ENCODE measurements around the gene DOCK9. TPM values are rescaled to one million over a fixed set of nuclear protein-coding genes. Genes with fewer than 3 reads are reported as not detected.

The DOCK9 gene
- total RNA-seq, 1 donor from 2014 or later, result 204 TPM

DNA sequence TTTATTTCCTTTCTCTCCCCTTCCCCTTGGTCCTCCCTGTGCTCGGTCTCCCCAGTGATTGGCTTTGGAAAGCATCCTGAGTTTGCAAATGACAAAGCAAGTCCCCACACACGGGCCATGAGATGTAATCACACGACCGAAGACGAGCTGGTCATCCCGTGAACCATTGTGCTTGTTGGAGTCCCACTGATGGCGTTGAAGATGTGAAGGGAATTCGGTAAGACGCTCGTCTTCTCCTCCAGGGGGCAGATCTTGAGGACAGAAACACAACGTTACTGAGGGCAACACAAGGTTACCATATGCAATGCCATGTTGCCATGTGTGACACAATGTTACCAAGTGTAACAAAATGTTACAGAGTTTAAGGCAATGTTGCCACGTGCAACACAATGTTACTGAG, 183.4 kb downstream of the DOCK9 start:
- intact Hi-C loops (cut with DNase I), result no loop called here
- DNase-seq (ENCODE audit: low spot score) (no peak), ATAC-seq (no peak)

DNA sequence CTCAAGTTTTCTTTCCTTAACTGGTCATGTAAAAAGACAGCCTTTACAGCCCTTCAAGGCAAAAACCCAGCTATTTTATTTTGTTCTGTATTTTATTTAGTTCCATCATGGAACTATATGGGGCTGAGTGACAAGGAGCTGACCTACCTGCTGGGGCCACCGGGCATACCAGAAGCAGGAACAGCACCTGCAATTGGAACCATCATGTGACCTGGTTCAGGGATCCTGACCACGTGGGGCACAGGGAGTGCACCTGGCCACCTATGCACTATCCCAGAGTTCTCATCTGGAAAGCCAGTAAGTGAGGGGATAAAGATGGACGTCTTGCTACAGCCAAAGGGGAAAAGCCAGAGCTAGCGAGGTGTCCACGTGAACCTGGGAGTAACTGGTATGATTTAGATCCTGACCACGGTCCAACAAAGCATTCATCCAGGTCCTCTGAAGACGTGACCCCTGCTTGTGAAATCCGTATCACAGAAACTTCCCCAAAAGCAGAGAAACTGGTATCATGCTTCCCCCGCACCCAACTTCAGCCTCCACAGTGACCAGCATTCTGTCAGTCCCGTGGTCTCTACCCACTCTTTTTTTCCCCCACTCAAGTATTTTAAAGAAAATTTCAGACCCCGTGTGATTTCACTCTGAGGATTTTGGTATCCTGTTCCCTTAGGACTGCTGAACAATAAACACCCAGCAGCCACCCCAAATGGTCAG, 184.9 kb downstream of the DOCK9 start:
- intact Hi-C loops (cut with DNase I), result no loop called here
- DNase-seq (ENCODE audit: low spot score) (no peak), ATAC-seq (no peak)

DNA sequence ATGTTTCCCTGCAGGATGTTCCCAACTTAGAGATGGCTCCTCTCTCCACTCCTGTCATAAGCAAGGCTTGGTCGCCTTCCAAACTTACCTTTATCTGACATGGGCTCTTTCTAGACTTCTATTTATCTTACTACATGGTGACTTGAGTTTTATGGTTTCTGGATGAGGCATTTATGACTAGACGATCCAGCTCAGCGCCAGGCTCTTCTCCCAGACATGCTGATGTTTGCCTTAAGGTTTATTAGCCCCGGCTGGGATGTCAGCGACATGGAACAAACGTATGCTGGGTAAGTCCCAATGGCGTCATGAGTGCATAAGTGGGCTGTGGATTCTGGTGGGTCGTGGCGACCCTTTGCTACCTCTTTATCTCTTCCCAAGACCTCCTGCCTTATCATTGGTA, 185.5 kb downstream of the DOCK9 start:
- intact Hi-C loops (cut with DNase I), result no loop called here
- DNase-seq (ENCODE audit: low spot score) (no peak), ATAC-seq (no peak)

DNA sequence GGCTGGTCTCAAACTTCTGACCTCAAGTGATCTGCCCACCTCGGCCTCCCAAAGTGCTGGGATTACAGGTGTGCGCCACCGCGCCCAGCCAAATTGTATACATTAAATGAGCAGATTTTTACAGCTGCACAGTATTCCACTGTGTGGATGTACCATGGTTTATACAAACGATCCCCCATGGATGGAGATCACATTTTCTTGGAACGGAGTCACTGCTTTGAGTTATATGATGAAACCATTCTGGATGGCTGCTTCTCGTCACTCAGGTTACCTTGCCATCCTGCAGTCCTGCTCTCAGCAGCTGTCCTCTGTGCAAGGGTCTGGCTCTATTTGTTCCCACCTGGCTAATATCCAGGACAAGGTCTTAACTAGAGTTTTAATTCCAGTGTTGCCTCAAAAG, 186.3 kb downstream of the DOCK9 start:
- ATAC-seq (no peak), DNase-seq (ENCODE audit: low spot score) (no peak)
- intact Hi-C loops (cut with DNase I), result no loop called here

DNA sequence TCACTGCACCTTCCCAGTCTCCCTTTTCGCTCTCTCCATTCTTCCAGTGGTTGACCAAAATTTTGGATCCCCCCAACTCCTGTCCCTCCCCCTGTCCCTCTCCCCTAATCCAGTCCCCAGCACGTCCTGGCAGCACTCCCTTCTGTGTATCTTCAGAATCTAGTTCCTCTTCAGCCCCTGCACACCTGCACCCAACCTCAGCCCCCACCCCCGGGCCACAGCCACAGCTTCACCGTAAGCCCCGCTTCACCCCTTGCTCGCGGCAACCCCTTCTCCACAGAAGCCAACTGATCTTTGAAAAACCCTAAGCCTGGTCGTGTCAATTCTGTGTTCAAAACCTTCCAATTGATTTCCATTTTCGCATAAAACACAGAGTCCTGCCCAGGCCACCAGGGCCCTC, 189.9 kb downstream of the DOCK9 start:
- intact Hi-C loops (cut with DNase I), result no loop called here
- ATAC-seq (no peak), DNase-seq (ENCODE audit: low spot score) (no peak)

DNA sequence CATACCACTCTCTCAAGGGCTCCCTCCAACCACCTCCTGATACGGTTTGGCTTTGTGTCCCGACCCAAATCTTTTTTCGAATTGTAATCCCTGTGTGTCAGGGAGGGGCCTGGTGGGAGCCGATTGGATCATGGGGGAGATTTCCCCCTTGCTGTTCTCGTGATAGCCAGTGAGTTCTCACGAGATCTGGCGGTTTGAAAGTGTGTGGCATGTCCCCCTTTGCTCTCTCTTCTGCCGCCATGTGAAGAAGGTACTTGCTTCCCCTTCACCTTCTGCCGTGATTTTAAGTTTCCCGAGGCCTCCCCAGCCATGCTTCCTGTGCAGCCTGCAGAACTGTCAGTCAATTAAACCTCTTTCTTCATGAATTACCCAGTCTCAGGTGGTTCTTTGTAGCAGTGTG, 190.7 kb downstream of the DOCK9 start:
- intact Hi-C loops (cut with DNase I), result no loop called here
- no peak for ATAC-seq
- DNase-seq (ENCODE audit: low spot score), result no peak

DNA sequence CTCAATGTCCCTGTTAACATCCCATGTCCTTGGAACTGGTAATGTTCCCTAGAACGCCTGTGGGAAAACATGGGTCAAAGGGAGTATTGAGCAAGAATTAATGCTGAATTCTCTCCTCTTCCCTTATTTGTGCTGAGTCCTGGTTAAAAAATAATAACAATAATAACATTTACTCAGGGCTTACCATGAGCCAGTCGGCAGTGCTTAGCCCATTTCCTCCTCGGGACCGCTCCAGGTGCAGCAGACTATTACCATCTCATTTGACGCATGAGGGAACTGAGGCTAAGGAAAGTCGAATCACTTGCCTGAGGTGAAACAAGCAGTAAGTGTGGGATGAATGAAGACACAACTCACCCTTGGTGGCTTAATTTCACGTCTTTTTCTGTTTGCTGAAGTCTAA, 191.8 kb downstream of the DOCK9 start:
- peak; percentile 31 for ATAC-seq
- DNase-seq (ENCODE audit: low spot score), result no peak
- intact Hi-C loops (cut with DNase I), result no loop called here

DNA sequence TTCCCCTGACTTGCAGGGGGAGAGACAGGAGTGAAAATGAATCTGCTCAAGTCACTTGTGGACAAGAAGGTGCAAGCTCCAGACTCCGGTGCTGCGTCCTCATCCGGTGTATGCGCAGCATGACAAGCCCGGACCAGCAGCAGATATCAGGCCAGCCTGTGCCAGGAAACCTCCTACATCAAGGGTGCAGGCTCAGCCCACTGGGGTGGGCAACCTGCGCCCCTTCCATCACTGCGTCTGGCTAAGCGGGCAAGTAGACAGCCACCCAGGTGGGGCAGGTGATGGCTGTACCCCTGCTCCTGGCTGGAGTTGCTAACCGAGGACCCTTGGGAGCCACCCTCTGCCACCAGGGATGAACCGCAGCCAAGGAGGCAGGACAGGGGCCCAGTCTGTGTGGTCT, 192.5 kb downstream of the DOCK9 start:
- DNase-seq (ENCODE audit: low spot score), result no peak
- ATAC-seq, result no peak
- intact Hi-C loops (cut with DNase I), result no loop called here

DNA sequence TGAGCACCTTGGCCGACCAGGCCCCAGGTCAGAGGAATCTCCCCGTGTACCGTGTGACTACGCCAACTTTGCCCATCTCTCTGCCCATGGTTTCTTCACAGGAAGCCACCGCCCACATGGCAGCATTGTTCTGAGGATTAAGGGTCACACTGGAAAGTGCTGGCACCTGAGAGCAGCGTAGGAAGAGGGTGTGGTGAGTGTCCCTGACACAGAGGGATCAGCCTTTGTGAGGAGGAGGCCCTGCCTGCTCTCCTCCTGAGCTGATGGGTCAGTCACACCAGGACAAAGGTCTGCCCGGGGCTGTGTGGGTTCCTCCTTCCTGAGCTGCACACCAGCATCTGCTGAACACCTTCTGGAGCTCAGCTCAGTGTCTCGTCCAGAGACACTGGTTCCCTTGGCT, 193.2 kb downstream of the DOCK9 start:
- ATAC-seq (no peak), DNase-seq (ENCODE audit: low spot score) (no peak)
- intact Hi-C loops (cut with DNase I), result no loop called here

DNA sequence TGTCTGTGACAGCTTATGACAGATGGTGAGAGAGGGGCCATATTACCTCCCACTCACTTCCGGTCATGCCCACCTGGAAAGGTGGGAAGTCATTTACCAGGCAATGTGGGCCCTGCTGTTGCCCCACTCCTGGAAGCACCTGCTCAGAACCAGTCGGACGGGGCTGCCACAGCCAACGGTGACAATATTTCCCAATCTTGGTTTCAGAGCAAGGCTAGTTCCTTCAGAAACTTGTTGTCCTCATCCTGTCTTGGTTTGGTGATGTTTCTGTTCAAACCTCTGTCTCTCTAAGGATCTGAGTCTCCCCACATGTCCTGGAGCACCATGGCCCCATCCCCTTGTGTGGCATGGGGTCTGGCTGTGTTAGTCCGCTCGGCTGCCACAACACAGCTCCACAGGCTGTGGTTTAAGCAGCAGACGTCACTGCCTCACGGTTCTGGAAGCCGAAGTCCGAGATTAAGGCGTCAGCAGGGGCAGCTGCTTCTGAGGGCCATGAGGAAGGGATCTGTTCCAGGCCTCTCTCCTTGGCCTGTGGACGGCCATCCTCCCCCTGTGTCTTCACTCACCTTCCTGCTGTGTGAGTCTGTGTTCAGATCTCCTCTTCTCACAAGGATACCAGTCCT, 193.9 kb downstream of the DOCK9 start:
- ATAC-seq, result no peak
- DNase-seq (ENCODE audit: low spot score), result no peak
- intact Hi-C loops (cut with DNase I), result no loop called here

DNA sequence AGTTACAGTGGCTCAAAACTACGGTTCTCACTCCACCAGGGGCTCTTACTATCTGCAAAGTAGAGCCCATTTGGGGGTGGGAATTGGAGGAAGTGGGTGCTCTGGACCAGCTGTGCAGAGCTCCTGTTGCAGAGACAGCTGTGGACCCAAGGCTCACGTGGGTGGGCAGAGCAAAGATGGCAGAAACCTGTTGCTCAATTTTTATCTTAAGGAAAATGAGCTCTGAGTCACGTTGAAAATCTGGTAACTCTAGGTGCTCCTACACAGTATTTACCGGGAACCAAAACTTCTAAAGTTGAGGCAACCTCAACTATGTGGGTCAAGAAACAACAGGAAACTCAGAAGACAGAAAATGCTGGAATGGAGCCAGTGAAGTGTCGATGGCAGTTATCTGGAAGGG, 195.2 kb downstream of the DOCK9 start:
- ATAC-seq (no peak), DNase-seq (ENCODE audit: low spot score) (no peak)
- intact Hi-C loops (cut with DNase I), result no loop called here

DNA sequence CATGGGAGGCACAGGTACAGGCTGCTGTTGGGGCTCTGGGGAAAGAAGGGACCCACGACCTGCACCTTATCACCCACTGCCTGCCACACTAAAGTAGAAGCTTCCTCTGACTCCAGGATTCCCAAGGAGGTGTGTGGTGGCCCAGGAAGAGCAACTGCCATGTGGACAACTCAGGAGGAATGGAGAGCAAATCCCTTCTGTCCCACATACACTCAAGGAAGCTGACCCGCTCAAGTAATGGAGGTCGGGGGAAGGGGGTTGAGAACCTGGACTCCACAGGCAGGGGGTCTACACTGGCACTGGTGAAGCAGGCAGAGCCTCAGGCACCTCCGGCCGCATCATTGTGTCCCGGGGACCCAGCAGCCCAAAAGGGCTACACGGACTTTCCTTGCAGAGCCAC, 196.0 kb downstream of the DOCK9 start:
- intact Hi-C loops (cut with DNase I), result no loop called here
- ATAC-seq (no peak), DNase-seq (ENCODE audit: low spot score) (no peak)

DNA sequence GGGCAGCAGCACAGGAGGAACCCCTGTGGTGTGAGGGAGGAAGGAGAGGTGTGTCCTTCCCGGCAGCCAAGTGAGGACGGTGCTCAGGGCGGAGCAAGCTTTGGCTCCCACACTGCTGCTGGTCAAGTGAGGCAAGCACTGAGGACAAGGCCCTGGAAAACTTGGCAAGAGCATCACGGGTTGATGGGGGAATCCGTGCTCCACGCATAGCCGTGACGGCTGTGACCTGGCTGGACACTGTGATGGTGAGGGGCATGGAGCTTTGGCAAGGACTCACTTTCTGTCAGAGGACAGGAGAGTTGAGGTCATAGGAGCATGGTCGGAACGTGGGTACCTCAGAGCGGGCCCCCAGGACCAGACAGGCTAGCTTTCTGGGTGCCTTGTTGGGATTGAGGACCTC, 196.4 kb downstream of the DOCK9 start:
- intact Hi-C loops (cut with DNase I), result no loop called here
- no peak for ATAC-seq
- DNase-seq (ENCODE audit: low spot score), result no peak

DNA sequence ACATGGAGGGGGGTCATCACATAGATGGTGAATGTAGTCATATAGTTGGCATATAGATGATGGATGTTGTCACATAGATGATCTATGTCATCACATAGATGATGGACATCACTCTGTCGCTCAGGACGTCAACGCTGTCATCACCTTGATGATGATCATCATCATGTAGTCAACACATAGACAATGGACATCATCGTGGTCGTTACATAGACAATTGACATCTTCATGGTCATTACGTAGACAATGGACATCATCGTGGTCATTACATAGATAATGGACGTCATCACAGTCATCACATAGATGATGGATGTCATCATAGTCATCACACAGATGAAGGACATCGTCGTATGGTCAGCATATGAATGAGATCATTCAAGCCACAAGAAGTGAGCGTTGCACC, 196.8 kb downstream of the DOCK9 start:
- DNase-seq (ENCODE audit: low spot score), result no peak
- intact Hi-C loops (cut with DNase I), result no loop called here
- no peak for ATAC-seq

DNA sequence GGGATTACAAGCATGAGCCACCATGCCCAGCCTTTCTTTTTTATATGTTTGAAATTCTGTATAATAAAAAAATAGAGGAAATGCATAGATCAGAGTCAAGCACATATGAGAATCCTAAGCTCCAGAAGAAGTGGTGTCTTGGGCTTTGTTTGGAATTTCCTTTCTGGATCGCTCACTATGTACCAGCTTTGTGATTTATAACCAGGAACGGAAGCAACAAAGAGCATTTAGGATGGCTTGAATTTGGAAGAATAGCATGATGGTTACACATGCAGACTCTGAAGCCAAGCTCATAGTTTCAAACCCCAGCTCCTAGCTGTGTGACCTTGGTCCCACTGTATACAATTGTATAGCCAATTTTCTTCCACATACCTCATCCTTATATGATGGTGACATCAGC, 197.4 kb downstream of the DOCK9 start:
- intact Hi-C loops (cut with DNase I), result no loop called here
- ATAC-seq (no peak), DNase-seq (ENCODE audit: low spot score) (no peak)

DNA sequence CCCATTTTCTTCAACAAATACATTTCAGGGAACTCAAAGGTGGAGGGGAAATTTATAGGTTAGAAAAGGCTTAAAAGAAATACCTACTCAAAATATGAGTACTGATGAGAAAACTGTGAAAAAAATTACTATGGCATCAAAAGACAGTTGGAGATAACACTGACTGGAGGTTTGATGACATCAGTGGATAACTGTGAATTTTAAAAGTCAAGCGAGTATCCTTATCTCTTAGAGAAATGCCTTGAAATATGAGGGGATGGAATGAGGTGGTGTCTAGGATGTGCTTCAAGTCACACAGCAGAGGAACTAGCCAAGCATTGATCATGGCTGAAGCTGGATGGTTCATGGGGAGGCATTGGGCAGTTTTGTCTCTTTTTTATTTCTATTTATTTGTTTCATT, 198.2 kb downstream of the DOCK9 start:
- intact Hi-C loops (cut with DNase I), result no loop called here

DNA sequence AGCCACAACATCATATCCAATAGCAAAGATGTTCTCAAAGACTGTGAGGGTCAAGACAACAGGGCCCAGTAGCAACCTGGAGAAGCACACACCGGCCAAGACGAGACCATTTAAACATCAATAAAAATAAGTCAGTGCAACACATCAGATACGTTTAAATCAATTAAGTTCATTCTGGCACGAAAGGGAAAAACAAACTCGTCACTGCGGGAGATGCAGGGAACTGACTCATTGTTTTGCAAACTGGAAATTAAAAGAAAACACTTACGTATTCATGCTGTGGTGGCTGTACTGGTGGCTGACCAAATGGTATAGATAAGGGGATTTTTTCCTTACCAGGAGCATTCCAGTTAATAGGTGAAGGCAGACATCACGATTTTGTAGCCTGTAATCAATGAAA, 199.1 kb downstream of the DOCK9 start:
- ATAC-seq (no peak), DNase-seq (ENCODE audit: low spot score) (no peak)
- intact Hi-C loops (cut with DNase I), result no loop called here

More for the DNA sequence above, 198.2 kb downstream of the DOCK9 start:
- DNase-seq (ENCODE audit: low spot score) (no peak), ATAC-seq (no peak)

DNA sequence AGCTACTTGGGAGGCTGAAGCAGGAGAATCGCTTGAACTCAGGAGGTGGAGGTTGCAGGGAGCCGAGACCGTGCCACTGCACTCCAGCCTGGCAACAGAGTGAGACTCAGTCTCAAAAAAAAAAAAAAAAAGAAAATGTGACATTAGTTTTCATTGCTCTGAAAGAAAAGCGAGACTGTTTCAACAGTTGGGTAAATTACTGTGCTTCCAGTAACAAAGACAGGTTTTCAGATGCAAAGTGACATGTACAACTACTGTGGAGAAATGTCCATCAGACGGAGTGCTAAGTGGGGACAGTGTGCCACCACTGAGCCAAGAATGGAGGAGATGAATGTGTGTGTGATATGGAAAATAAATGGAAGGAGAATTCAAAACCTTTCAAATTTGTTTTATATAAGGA, 201.2 kb downstream of the DOCK9 start:
- ATAC-seq (no peak), DNase-seq (ENCODE audit: low spot score) (no peak)
- intact Hi-C loops (cut with DNase I), result no loop called here

DNA sequence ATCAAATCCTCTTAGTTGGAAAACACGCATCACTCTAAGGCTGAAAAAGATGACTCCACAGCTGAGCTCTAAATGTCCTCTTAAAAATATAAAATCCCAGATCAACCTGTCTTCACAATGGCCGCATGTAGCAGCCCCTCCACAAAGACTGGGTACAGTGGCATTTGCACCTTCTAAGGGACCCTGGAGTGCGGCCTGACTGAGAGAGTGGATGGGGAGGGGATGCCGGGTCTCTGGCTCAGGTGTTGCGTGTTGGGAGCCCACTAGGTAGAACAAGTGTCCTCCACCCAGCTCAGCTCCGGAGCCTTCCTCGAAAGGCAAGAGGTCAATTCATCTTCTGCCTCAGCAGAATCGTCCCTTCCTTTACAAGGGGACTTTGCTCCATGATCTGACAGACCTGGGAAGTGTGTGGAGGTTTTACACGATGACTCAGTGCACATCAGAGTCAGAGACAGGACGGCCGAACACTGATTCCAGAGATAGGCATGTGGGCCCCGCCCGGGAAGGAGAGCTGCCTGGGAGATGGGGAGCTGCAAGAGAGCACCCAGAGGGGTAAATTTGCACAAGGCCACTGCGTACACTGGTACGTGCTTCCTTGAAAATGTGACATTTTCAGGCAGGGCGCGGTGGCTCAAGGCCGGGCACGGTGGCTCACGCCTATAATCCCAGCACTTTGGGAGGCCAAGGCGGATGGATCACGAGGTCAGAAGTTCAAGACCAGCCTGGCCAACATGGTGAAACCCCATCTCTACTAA, 201.8 kb downstream of the DOCK9 start:
- DNase-seq (ENCODE audit: low spot score) (no peak), ATAC-seq (no peak)
- intact Hi-C loops (cut with DNase I), result no loop called here

DNA sequence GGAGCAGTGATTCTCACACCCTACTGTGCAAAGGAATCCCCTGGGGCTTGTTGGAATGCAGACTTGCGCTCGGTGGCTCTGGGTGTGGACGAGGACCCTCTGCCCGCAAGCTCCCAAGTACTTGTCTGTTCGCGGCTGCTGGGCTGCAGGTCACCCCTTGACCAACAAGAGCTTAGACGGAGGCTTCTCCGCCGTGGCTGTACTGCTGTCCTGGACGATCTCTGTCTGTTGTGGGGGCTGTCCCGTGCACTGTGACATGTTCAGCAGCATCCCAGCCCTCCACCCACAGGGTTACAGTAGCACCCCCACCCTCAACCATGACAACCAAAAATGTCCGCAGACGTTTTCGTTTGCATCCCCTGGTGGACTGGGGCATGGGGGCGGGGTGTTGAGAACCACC, 202.5 kb downstream of the DOCK9 start:
- no peak for ATAC-seq
- no peak for DNase-seq (ENCODE audit: low spot score)
- intact Hi-C loops (cut with DNase I), result no loop called here

DNA sequence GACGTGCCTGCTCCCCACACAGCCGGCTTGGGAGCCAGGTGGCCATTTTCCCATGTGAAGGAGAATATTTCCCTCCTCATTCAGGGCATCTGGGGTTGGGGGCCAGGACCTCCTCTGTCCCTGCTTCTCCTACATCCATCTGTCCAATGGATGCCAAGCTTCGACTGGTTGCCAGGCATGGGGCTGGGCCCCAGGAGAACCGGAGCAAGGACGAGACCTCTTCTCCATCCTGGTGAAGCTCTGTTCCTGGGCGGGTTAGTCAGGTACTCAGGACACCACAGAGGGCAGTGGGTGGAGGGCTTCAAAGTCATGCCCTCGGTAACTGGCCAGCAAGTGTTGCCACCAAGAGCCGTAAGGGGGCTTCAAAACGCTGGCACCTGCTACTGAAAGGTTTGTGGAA, 203.1 kb downstream of the DOCK9 start:
- ATAC-seq, result no peak
- DNase-seq (ENCODE audit: low spot score), result no peak
- intact Hi-C loops (cut with DNase I), result no loop called here

Data from sciatic nerve (tissue), 2 donors.